Caco-2 (cell line): ENCODE results near the gene ZMYND19. TPM values are rescaled to one million over a fixed set of nuclear protein-coding genes. Genes with fewer than 3 reads are reported as not detected.

ENCODE experiments used
- BruUV-seq: library from RNA; stranded (reverse); fragments of 400-500 nt; replicated peaks from 2 replicates; lab custom pipeline; 2021; lab: Mats Ljungman, UMichigan
- CTCF ChIA-PET: fragments of 300-600 bp; sonication (Branson Sonifier 250); formaldehyde crosslinking; loops from one replicate; lab custom pipeline; 2022; ENCODE audit warnings: antibody characterized with exemption; lab: Charles Lee
- POLR2A ChIA-PET: fragments of 300-600 bp; sonication (Branson Sonifier 250); formaldehyde crosslinking; loops from one replicate; lab custom pipeline; 2022; ENCODE audit warnings: antibody characterized with exemption; lab: Charles Lee
- DNase-seq, 2 experiments: peaks; one replicate each; pipeline versions ENCODE4 v3.0.0 to v3.0.0-alpha.2; 2020 to 2022
- H3K27me3 ChIP-seq: replicated peaks from 2 replicates; pipeline ENCODE4 v1.6.0; 2011; ENCODE audit warnings: low read length; ENCODE audit not compliant: control insufficient read depth, insufficient read depth
- H3K36me3 ChIP-seq: 2 replicates; pipeline ENCODE4 v1.5.1; 2011; ENCODE audit warnings: low read length; ENCODE audit not compliant: control insufficient read depth, insufficient read depth
- H3K4me1 ChIP-seq: fragments of 250-450 bp; sonication (Bioruptor Pico); 2 replicates; pipeline ENCODE4 v1.5.1; 2020; ENCODE audit warnings: mild to moderate bottlenecking
- H3K4me3 ChIP-seq: 2 replicates; pipeline ENCODE4 v1.5.1; 2011; ENCODE audit warnings: low read depth, mild to moderate bottlenecking, control low read depth, low read length
- H3K9me3 ChIP-seq: fragments of 250-450 bp; sonication (Bioruptor Pico); 2 replicates; pipeline ENCODE4 v1.5.1; 2020; ENCODE audit warnings: mild to moderate bottlenecking, moderate library complexity
- H3K27ac Mint-ChIP-seq: one replicate; pipeline ENCODE4 v1.8.0; 2022; ENCODE audit warnings: mixed read lengths; ENCODE audit not compliant: unreplicated experiment
- H3K27me3 Mint-ChIP-seq: one replicate; pipeline ENCODE4 v1.8.0; 2022; ENCODE audit warnings: mixed read lengths; ENCODE audit not compliant: insufficient read depth, unreplicated experiment
- H3K36me3 Mint-ChIP-seq: one replicate; pipeline ENCODE4 v1.8.0; 2022; ENCODE audit warnings: mild to moderate bottlenecking, mixed read lengths; ENCODE audit not compliant: insufficient read depth, unreplicated experiment
- H3K4me1 Mint-ChIP-seq: one replicate; pipeline ENCODE4 v1.8.0; 2022; ENCODE audit warnings: low read depth, mixed read lengths; ENCODE audit not compliant: unreplicated experiment
- H3K4me3 Mint-ChIP-seq: one replicate; pipeline ENCODE4 v1.8.0; 2022; ENCODE audit warnings: mild to moderate bottlenecking, moderate library complexity, mixed read lengths; ENCODE audit not compliant: unreplicated experiment
- H3K9me3 Mint-ChIP-seq: one replicate; pipeline ENCODE4 v1.8.0; 2022; ENCODE audit warnings: mixed read lengths; ENCODE audit not compliant: unreplicated experiment
- CTCF ChIP-seq, 2 experiments: fragments of 200-600 bp in 1 of 2; IDR thresholded peaks; 1 replicate in 1 of 2; 2 replicates in 1 of 2; pipeline versions ENCODE4 v1.5.1 to v1.8.0; 2011 to 2022; ENCODE audit warnings: antibody characterized with exemption in 1 of 2, control low read depth in 1 of 2, inconsistent platforms in 1 of 2, low read depth in 1 of 2, low read length in 1 of 2, mild to moderate bottlenecking in 1 of 2, moderate library complexity in 1 of 2; ENCODE audit not compliant: insufficient read depth in 1 of 2, severe bottlenecking in 1 of 2, unreplicated experiment in 1 of 2
- intact Hi-C: fragments of 100-400 bp; cut with micrococcal nuclease; formaldehyde crosslinking; loops from one replicate; pipeline ENCODE4 v1.10.0; 2022; ENCODE audit not compliant: unreplicated experiment
- total RNA-seq: library from RNA; stranded (reverse); gene quantifications from 2 replicates; pipeline ENCODE4 v1.2.3, GENCODE V29; 2022

The ZMYND19 gene
- total RNA-seq, 1 experiment from 2014 or later = 66.3 TPM

GRCh38 chr9:137575364-137575715, 15.0 kb downstream of the ZMYND19 start:
- Histone ChIP-seq H3K27me3 (no peaks in the 10 kb centered on the region), H3K4me3 (no peak overlapping the region), H3K36me3 (no peaks in the 10 kb centered on the region; the same call in 1 of the 2 replicates), H3K9me3 (no peaks in the 10 kb centered on the region), H3K4me1 (peaks cover 13% of the 10 kb centered on the region)
- no peak for TF ChIP-seq CTCF (IDR thresholded peaks at IDR 0.05; ENCODE audit: insufficient read depth in 1 of 2, low read depth in 1 of 2, low read length in 1 of 2, severe bottlenecking in 1 of 2, unreplicated experiment in 1 of 2)
- Mint-ChIP-seq H3K27ac (peak overlapping the region; percentile 24), H3K9me3 (no peaks in the 10 kb centered on the region), H3K27me3 (no peaks in the 10 kb centered on the region), H3K4me1 (no peaks in the 10 kb centered on the region), H3K36me3 (peaks cover 82% of the 10 kb centered on the region), H3K4me3 (no peak overlapping the region)
- ChIA-PET POLR2A (no interaction called here), CTCF (no interaction called here)
- no peak for DNase-seq
- BruUV-seq = no TSS peak
- intact Hi-C loops = no loop called here

GRCh38 chr9:137574192-137574591, 16.1 kb downstream of the ZMYND19 start:
- TF ChIP-seq CTCF (IDR thresholded peaks at IDR 0.05; ENCODE audit: insufficient read depth in 1 of 2, low read depth in 1 of 2, low read length in 1 of 2, severe bottlenecking in 1 of 2, unreplicated experiment in 1 of 2) = no peak
- Histone ChIP-seq H3K4me1 (peaks cover 12% of the 10 kb centered on the region), H3K9me3 (no peaks in the 10 kb centered on the region), H3K4me3 (no peak overlapping the region), H3K27me3 (no peaks in the 10 kb centered on the region), H3K36me3 (no peaks in the 10 kb centered on the region; the same call in 1 of the 2 replicates)
- no peaks in the 10 kb centered on the region for H3K9me3 Mint-ChIP-seq
- H3K27ac Mint-ChIP-seq = no peak overlapping the region
- no peak for DNase-seq
- no peak overlapping the region for H3K4me3 Mint-ChIP-seq
- intact Hi-C loops = no loop called here
- BruUV-seq = no TSS peak
- H3K4me1 Mint-ChIP-seq = no peaks in the 10 kb centered on the region
- H3K36me3 Mint-ChIP-seq = peaks cover 85% of the 10 kb centered on the region
- CTCF ChIA-PET = no interaction called here
- POLR2A ChIA-PET = no interaction called here
- H3K27me3 Mint-ChIP-seq = no peaks in the 10 kb centered on the region

- CTCF ChIA-PET = no interaction called here
- Histone ChIP-seq H3K4me3 (no peak overlapping the region), H3K36me3 (no peaks in the 10 kb centered on the region; the same call in 1 of the 2 replicates), H3K9me3 (no peaks in the 10 kb centered on the region), H3K27me3 (no peaks in the 10 kb centered on the region), H3K4me1 (no peaks in the 10 kb centered on the region)
- H3K36me3 Mint-ChIP-seq = peaks cover 49% of the 10 kb centered on the region
- H3K4me1 Mint-ChIP-seq = no peaks in the 10 kb centered on the region
- no TSS peak for BruUV-seq
- no peak for TF ChIP-seq CTCF (IDR thresholded peaks at IDR 0.05; ENCODE audit: insufficient read depth in 1 of 2, low read depth in 1 of 2, low read length in 1 of 2, severe bottlenecking in 1 of 2, unreplicated experiment in 1 of 2)
- no peaks in the 10 kb centered on the region for H3K9me3 Mint-ChIP-seq
- intact Hi-C loops = no loop called here
- POLR2A ChIA-PET = no interaction called here
- H3K27ac Mint-ChIP-seq = no peak overlapping the region
- no peak for DNase-seq
- H3K4me3 Mint-ChIP-seq = no peak overlapping the region
- no peaks in the 10 kb centered on the region for H3K27me3 Mint-ChIP-seq
Measured at GRCh38 chr9:137570566-137570965, 19.7 kb downstream of the ZMYND19 start.
